Measurements from ENCODE around the gene ZNF215.
"Not testable (repeated sequence)": the region's sequence is repeated elsewhere in the genome, so short reads cannot be mapped to it uniquely, and the experiment has no call there.

DNA sequence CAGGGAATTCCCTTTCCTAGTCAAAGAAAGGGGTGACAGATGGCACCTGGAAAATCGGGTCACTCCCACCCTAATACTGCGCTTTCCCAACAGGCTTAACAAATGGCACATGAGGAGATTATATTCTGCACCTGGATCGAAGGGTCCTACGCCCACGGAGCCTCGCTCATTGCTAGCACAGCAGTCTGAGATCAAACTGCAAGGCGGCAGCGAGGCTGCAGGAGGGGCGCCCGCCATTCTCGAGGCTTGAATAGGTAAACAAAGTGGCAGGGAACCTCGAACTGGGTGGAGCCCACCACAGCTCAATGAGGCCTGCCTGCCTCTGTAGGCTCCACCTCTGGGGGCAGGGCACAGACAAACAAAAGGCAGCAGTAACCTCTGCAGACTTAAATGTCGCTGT, 21.4 kb upstream of the ZNF215 start:
- TF ChIP-seq, protein P1, sequence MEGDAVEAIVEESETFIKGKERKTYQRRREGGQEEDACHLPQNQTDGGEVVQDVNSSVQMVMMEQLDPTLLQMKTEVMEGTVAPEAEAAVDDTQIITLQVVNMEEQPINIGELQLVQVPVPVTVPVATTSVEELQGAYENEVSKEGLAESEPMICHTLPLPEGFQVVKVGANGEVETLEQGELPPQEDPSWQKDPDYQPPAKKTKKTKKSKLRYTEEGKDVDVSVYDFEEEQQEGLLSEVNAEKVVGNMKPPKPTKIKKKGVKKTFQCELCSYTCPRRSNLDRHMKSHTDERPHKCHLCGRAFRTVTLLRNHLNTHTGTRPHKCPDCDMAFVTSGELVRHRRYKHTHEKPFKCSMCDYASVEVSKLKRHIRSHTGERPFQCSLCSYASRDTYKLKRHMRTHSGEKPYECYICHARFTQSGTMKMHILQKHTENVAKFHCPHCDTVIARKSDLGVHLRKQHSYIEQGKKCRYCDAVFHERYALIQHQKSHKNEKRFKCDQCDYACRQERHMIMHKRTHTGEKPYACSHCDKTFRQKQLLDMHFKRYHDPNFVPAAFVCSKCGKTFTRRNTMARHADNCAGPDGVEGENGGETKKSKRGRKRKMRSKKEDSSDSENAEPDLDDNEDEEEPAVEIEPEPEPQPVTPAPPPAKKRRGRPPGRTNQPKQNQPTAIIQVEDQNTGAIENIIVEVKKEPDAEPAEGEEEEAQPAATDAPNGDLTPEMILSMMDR (conservative IDR thresholded peaks at IDR 0.05; ENCODE audit: low read length): not testable (repeated sequence)
- not testable (repeated sequence) for TF ChIP-seq EZH2phosphoT487 (IDR thresholded peaks at IDR 0.05; ENCODE audit: borderline replicate concordance)

All from Loucy (cell line).